HG03565 (cell line): ENCODE results near the gene PAK6.

Experiments used
- ATAC-seq: cut with Tn5 transposase; IDR thresholded peaks from one replicate; pipeline ENCODE4 v1.9.1; 2021; ENCODE audit warnings: mild to moderate bottlenecking, moderate library complexity; ENCODE audit not compliant: unreplicated experiment

The PAK6 gene

DNA sequence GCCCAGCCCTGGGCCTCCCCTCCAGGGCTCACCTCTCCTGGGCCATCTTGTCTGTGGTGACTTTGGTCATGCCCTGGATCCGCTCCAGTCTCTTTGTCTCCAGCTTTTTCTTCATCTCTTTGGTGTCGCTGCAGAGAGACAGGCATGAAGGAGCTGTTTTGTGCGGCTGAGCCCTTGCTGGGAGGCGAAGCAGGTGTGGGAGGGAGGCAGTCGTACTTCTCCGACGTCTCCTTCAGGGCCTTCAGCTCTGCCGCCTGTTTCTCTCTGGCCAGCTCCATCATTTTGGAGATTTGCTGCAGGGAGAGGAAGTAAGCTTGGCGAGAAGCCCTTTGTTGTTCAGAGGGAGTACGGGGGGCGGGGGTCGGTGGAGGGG, 51.7 kb downstream of the PAK6 start:
- no peak for ATAC-seq

DNA sequence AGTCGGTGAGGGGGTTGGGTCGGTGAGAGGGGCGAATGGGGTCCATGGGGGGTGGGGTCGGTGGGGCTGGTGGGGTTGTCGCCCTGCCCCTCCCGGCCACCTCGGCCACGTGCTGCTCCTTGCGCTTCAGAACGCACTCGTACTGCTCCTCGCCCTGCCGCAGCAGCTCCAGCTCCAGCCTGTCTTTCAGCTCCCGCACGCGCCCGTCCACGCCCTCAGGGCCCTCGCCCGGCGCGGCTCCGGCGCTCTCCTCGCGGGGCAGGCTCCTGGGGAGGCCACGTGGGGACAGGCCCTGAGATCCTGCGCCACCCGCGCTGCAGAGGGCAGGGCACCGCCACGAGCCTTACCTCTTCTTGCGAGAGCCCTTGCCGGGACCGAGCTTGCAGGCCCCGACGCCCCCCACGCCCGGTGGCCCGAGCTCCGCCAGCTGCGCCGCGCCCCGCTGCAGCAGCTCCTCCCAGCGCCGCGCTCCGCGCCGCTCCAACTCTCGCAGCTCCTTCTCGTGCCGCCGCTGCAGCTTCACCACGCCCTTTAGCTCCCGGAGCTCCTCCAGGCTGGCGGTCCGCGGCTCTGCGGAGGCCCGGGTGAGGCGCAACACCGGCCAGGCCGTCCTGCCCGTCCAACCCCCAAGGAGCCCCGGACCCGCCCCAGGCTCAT, 52.2 kb downstream of the PAK6 start:
- no peak for ATAC-seq

DNA sequence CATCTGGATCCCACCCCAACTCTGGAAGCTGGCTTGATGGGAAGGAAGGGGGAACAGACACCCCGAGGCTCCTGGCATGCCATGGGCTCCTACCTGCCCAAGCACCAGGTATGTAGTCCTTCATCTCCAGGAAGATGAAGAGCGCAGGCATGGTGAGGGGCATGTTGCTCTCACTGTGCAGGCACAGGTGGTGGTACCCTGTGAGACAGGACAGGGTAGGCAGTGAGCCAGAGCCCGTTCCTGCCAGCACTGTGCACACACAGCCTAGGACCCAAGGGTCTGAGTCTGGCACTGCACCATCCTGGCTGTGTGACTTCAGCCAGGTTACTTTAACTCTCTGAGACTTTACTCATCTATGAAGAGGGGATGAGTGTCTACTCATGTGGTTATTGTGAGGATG, 53.4 kb downstream of the PAK6 start:
- no peak for ATAC-seq

DNA sequence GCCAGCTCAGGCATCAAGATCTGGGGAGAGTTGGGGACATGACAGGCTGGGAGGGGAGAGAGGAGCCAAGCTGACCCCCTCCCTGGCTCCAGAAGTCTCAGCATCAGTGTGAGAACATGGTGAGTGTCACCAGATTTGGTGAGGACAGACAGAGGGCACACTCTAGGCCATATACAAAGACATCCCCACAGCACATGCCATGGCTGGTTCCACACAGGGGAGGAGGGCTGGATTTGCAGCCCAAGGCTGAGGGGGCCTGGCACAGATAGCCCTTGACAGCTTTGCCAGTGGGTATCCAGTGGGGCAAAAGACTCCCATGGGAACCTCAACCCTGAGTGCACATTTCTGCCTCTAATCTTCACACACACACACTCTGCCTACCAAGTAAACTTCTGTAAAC, 54.1 kb downstream of the PAK6 start:
- no peak for ATAC-seq

DNA sequence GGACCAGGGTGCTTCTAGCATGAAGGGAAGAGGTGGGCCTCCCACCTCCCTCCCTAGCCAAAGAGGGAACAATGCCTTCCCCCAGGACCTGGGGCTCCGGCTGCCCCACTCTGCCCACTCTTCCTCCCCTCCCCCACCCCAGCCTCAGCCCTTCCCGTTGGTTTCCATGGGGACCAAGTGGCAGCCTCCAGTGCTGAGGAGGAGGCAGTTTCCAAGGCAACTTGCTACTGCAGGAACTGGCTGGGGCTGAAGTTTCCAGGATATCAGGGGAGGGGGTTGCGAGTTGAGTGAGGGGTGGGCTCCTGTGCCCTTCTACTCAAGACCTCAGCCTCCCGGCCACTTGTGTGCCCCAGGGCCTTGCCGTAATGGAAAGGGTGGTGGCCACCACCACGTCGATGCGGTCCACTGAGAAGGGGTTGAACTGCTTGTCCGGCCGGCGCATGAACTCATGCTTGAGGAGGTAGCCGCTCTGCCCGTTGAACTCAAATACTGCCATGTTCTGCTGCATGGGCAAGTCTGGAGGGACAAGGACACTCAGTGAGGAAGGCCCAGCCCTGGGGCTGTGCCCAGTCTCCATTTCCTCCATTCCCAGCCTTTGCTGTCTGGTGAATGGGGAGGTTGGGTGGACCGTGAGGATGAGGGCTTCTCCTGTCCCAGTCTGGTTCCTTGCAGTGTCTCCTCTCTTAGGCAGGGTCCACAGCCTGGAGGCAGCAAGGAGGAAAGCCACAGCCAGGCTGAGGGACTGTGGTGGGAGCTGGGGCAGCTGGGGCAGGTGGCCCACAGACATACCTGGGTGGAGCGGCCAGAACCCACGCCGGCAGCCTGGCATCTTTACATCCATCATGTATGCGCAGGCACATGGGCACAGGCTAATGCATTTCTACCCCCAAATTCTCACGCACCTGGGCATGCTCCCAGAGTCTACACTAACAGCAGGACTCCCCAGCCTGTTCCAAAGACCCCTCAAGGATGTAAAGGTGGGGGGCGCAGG, 55.3 kb downstream of the PAK6 start:
- no peak for ATAC-seq

DNA sequence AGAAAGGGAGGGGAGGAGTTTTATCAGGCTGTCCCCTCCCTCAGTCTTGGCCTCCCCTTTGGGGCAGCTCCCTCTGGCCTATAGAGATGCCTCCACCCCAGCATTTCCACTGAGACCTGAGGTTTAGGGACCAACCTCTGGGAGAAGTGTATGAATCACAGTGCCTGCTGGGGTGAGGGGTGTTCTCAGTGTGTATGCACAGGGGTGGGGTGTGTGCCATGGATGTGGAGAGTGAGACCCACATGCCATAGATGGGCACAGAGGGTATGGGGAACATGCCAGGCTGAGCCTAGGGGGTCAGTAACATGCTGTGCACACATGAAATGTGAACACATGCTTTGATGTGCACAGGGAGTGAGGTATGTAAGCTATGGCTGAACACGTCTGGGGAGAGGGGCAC, 56.4 kb downstream of the PAK6 start:
- no peak for ATAC-seq

DNA sequence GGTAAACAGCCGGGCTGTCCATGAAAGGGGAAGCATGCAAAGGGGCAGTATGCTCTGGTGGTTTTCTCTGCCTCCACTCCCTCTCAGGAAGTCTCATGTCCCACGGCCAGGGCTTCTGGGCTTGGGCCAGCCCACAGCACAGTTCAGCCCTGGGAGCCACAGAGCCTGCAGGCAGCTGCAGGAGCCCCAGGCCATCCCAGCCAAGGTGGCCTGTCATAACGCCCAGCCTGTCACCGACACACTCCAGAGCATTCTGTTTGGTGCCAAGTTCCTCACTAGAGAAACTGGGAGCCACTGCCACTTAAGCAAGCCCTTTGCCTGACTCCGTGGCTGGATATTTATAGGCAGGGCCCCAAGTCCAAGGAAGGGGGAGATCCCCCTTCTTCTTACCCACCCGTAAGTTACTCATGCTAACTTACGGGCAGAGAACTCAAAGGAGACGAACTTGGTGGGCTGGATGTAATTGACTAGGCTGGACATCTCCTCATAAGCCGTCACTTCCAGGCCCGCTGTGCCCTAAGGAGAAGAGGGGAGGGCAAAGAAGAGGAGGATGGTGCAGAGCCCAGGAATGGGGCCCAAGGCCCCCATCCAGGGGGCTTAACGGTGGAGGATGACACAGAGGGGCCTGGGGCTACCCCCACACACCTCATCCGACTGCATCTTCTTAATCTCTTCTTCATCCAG, 57.2 kb downstream of the PAK6 start:
- ATAC-seq, result no peak

DNA sequence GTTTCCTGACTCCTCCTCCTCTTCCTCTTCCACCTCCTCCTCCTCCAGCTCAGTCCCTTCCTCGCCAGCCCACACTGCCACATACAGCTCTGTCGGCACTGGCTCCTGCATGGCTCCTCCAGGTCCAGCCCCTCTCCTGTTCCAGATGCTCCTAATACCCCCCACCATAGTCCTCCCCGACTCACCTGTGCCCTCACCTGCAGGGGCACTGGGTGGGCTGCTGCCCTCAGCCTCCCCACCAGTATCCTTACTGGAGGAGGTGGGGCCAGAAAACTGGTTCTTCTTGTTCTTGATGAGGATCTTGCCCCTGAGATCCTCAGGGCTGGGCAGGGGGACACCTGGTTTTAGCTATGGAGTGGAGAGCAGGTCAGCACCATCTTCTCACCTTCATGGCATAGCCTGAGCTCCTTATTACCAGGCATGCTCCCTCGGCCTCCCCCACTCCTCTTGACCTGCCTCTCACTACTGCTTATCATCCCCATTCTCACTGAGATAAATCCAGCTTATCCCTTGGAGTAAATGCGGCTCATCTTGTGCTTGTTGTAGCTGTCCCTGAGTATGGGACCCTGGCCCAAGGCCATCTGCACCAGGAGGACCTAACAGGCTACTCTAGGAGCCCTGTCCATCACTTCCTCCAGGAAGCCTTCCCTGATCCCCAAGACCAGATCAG, 57.8 kb downstream of the PAK6 start:
- no peak for ATAC-seq

DNA sequence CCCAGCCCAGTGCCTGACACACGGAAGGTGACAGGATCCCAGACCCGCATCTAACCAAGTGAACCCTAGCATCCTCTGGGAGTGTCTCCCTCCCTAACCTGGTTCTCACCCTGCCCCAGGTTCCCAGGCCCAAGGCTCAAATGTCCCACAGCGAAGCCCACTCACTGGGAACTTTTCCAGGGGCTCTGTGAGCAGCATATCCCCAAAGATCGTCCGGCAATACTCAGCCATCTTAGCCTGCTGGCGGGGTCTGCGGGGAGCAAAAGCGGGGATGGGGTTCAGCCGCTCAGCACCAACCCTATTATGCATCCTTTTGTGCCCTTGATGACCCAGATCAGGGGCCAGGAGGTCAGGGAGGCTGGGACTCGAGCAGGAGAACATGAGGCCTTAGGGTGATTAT, 58.5 kb downstream of the PAK6 start:
- ATAC-seq, result no peak

DNA sequence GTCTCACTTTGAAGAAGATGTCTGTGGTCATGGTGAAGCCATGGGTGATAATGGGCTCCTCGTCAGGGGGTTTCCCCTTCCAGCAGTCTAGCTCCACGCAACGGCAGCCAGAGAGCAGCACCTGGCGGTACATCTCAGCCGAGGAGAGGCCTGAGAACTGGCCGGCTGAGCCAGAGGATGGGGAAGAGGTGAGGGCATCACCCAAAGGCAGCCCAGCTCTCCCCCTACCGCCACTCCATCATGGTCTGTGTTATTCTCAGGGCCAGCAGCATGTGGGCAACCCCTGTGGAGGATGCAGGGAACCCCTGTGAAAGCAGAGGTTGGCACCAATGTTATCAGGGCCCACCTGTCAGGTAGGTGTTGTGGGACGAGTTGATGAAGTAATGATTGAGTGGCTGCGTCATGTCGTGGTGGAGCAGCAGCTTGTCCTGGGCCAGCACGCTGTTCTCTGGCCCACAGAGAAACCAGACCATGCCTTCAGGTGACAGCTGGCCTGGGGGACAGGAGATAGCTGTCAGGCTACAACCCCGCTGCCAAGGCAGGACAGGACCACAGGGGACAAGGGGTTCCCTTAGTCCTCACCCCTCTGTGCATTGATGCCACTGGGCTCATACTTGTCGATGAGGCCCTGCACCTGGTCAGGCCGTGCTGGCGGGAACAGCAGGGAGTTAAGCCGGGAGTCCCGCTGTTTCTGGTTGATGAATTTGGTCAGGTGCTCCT, 59.5 kb downstream of the PAK6 start:
- ATAC-seq, result no peak

DNA sequence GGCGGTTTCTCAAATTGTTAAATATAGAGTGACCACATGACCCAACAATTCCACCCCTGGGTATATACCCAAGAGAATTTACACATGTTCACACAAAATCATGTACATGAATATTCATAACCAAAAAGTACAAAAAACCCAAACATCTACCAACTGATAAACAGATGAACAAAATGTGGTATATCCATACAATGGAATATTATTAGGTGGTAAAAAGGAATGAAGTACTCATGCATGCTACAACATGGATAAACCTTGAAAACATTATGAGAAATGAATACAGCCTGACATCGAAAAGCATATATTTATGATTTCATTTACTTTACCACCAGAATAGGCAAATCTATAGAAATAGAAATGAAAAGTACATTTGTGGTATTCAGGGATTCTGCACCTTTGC, 61.5 kb downstream of the PAK6 start:
- no peak for ATAC-seq

DNA sequence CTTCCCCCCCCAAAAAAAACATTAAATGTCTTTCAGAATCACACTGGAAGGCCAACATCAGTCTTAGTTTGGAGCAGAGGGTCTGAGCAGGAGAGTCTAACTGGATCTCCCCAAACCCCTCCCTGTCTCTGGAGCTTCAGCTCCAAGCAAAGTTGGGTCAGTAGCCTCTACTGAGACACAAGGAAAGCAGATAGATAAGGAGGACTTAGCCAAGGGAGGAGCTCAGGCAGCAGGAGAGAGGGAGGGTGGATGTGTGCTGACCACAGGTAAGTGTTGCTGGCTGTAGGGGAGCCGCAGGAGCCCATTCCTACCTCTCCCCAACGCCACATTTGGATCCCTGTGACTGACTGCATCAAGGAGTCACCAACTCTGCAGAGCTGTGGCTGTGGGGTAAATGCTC, 61.9 kb downstream of the PAK6 start:
- no peak for ATAC-seq

DNA sequence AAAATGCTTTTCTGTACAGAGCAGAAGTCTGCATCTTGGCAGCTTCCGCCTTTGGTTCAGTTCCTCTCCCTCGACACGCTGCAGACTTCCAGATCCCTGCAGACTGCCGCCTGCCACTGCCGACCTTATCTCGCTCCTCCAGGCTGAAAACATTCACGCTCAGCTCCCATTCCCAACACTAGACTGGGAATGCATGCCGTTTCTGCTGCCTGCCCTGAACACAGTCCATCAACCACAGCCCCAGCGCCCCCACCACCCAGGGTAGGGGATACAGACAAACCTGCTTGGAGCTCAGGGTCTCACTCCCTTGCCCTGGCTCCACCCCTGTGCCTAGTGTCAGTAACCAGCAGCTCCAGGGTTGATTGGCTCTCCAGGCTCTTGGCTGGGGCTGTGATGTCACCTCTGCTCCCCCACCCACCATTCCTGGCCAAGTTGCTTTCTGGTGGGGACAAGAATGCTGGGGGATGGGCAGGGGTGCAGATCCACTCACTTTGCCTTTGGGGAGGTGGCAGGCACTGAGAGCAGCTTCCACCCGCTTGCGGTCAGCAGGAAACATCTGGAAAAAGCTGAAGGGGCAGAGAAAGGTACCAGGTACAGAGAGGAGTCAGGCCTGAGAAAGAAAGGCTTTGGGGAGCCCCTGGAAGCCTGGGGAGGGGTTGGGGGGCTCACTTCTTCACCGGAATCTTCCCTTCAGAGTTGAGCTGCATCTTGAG, 62.8 kb downstream of the PAK6 start:
- no peak for ATAC-seq

DNA sequence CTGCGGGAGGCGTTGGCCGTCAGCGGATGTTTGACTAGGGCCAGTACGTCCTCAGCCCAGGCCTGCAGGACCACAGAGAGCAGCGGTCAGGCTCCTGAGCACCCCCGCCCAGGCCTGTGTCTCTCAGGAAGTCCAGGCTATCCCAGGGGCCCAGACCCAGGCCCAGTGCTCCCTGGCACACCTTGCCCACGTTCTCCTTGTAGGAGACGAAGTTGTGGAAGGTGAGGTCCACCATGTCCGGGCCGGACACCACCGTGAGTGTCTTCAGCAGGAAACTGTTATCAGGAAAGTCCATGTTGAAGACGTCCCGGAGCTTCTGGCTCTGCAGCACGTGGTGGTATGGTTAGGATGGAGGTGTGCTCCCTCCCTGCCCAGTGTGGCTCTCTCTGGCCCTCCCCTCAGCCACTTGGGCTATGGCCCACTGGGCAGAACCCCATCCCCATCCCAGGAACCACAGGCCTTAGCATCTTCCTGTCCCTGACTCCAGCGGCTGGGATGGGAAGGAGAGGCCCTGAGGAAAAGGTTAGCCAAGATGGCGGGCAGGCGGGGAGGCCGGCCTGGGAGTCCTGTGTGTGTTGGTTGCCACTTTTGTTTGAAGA, 63.5 kb downstream of the PAK6 start:
- no peak for ATAC-seq

DNA sequence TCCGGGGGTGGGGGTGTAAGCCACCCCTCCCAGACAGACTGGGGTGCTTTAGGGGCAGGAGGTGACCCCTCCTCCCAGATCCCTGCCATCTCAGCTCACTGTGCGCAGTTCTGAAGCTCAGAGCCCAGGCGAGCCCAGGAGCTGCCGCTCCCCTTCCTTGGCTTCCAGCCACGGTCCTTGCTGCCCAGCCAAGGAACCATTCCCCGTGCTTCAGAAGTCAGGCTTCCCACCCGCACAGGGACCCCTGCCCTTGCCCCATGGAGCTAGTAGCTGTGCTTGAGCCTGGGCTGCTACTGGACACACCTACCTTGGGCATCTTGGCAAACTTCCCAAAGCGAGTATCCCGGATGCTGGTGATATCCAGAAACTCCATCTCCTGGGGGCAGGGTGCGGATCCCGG, 64.1 kb downstream of the PAK6 start:
- ATAC-seq, result no peak

DNA sequence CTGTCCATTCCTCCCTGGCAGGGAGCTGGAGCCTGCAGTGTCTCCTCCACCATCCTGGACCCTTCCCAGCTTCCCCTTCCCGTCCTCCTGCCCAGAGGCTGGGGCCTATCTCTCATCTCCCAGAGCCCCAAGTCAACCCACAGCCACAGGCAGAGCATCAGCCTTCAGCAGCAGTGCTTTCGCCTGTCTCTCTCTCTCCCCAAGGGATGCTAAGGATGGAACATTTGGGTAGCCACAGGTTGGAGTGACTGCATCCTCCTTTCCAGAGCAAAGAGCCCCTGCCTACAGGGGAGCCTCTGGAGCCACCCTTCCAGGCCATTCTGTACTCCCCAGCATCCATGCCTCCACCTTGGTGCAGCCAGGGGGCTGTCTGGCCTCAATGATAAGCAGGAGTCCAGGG, 64.7 kb downstream of the PAK6 start:
- ATAC-seq, result no peak

DNA sequence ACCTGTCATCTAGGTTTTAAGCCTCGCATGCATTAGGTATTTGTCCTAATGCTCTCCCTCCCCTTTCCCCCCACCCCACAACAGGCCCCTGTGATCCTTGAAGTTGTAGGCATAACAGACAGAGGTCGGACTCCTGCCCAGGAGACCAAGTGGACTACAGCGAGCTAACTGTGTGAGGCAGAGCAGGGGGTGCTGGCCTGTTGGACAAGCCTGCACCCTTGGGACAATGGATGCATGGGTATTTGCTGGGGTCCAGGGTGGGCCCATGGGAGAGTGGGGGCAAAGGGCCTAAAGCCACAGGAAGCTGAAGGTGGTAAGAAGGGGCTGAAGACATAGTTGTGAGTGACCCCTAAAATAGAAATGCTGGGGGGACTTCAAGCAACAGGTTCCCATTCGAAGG, 66.4 kb downstream of the PAK6 start:
- no peak for ATAC-seq

DNA sequence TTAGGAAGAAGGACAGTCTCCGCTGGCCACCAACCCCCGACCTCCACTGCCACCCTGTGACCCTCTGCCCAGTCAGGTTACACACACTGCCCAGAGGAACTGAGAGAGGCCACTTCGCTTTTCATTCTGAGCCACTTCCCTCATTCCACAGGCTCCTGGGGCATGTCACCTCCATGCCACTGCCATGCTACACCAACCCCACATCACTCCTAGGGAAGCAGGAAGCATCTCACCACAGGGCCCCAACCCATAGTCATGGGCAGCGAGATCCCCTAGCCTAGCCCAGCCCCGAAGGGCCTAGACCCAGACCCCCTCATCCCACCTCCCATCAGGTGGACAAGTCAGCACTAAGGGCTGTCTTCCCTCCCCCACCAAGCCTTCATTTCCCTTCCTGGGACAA, 67.5 kb downstream of the PAK6 start:
- ATAC-seq, result no peak

DNA sequence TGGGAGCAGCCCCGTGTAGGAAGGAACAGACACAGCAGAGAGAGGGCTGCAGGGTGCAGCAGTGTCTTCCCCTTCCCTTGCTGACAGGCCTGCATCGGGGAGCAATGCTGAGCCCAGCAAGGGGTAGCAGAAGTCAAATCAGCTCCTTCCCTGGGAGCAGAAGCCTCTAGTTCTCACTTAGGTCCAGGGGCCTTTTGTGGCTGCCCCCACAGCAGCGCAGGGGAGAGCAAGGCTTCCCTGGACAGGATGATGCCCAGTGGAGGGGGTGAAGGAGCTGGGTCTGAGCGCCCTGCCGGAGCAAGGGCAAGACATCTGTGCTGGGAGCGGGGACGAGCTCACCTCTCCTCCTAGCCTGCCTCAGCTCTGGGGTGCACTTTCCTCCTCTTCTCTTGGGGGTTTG, 68.0 kb downstream of the PAK6 start:
- ATAC-seq, result no peak
